KOPT-K1 (cell line): Measurements from ENCODE around the gene SHC4.
"Not testable (repeated sequence)": the region's sequence is repeated elsewhere in the genome, so short reads cannot be mapped to it uniquely, and the experiment has no call there.

ENCODE experiments used
- H3K27ac ChIP-seq: fragments of 200-600 bp; sonication (generic); 2 replicates; pipeline ENCODE4 v1.5.1; 2016; ENCODE audit warnings: antibody characterized with exemption, mild to moderate bottlenecking, low read depth, low read length; ENCODE audit not compliant: poor library complexity, severe bottlenecking
- H3K36me3 ChIP-seq: fragments of 200-600 bp; sonication (generic); 2 replicates; pipeline ENCODE4 v1.5.1; 2017; ENCODE audit warnings: antibody characterized with exemption, mild to moderate bottlenecking, low read length, moderate library complexity; ENCODE audit not compliant: insufficient read depth
- H3K9me3 ChIP-seq: fragments of 200-600 bp; sonication (generic); 2 replicates; pipeline ENCODE4 v1.5.1; 2017; ENCODE audit warnings: antibody characterized with exemption, low read length, mild to moderate bottlenecking; ENCODE audit not compliant: insufficient read depth, poor library complexity, severe bottlenecking

The SHC4 gene

DNA sequence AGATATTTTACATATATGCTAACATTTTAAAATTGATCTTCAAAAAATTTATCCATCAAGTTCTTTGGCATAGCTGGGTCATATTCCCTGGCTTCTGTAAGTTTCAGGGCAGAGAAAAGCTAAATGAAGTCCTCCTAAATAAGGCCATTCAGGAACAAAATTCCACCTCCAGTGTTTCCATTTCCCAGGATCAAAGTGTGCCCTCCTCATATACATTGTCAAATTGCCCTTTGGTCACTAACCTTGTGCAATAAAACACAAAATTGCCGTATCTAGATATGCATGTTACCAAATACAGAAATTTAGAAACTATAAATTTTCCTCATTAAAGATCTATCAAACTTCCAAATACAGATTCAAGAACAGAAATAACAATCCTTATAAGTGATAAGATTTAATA, 163.5 kb downstream of the SHC4 start:
- peaks cover 79% of the 10 kb centered on the region for H3K36me3 ChIP-seq
- no peak overlapping the region for H3K27ac ChIP-seq
- no peaks in the 10 kb centered on the region for H3K9me3 ChIP-seq

- Histone ChIP-seq H3K36me3 (peaks cover 77% of the 10 kb centered on the region), H3K9me3 (no peaks in the 10 kb centered on the region), H3K27ac (no peak overlapping the region)
Observed at GRCh38 chr15:48798319-48798718, 165.4 kb downstream of the SHC4 start.

DNA sequence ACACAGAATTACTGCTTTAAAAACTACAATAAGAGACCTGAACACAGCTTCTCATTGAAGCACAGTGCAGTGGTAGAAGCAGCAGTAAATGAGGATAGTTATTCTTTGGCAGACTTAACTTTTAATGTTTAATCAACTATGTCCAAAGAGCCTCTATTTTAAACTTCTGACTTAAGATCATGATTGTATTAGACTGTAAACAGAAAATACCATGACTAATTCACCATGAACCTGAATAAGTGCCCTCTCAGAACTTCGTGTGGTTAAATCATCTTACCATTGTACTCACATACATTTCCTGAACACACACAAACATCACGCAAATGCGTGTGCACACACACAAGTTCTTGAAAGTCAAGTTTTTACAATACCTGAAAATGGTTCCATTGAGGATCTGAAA, 166.8 kb downstream of the SHC4 start:
- Histone ChIP-seq H3K27ac (no peak overlapping the region), H3K36me3 (peaks cover 77% of the 10 kb centered on the region), H3K9me3 (no peaks in the 10 kb centered on the region)

DNA sequence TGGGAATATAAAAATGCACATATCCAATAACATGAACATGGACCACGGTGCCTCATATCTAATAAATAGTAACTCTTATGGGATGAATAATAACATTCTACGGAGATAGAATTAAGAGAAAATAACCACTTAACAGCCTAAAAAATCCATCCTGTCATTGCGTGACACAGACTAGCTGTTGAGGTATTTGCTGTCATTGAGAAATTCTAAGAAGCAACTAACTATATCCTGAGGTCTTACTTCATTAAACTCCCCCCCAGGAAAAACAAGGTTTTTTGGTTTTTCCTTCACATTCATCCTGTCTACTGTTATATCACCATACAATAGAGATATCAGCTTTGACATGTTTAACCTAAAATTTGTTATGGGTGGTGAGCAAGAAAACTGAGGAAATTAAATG, 167.2 kb downstream of the SHC4 start:
- peaks cover 77% of the 10 kb centered on the region for H3K36me3 ChIP-seq

GRCh38 chr15:48795901-48796300, 167.8 kb downstream of the SHC4 start:
- peaks cover 79% of the 10 kb centered on the region for H3K36me3 ChIP-seq
- no peaks in the 10 kb centered on the region for H3K9me3 ChIP-seq
- no peak overlapping the region for H3K27ac ChIP-seq

More for the DNA sequence above, 167.2 kb downstream of the SHC4 start:
- no peaks in the 10 kb centered on the region for H3K9me3 ChIP-seq
- no peak overlapping the region for H3K27ac ChIP-seq

DNA sequence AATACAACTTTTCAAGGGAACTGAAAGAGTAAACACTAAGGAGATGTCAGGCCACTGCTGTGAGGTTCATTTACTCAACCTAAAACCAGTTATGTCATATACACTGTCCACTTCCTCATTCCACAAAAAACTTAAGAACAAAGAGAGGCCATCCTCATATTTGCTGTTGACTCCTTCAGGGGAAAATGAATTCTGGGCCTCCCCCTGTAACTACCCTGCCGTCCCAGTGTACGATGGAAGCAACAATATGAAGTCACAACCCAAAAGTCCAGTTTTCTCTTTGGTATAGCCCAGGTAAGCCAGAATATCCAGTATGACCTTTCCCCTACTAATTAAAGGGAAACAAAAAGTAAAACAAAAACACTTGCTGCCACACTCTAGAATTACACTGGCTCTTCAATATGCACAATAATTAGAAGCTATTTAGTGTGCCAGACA, 169.0 kb downstream of the SHC4 start:
- Histone ChIP-seq H3K36me3 (peaks cover 86% of the 10 kb centered on the region), H3K27ac (no peak overlapping the region), H3K9me3 (no peaks in the 10 kb centered on the region)

- Histone ChIP-seq H3K27ac (no peak overlapping the region), H3K9me3 (no peaks in the 10 kb centered on the region), H3K36me3 (peaks cover 97% of the 10 kb centered on the region)
Observed at GRCh38 chr15:48792408-48792807, 171.3 kb downstream of the SHC4 start.

DNA sequence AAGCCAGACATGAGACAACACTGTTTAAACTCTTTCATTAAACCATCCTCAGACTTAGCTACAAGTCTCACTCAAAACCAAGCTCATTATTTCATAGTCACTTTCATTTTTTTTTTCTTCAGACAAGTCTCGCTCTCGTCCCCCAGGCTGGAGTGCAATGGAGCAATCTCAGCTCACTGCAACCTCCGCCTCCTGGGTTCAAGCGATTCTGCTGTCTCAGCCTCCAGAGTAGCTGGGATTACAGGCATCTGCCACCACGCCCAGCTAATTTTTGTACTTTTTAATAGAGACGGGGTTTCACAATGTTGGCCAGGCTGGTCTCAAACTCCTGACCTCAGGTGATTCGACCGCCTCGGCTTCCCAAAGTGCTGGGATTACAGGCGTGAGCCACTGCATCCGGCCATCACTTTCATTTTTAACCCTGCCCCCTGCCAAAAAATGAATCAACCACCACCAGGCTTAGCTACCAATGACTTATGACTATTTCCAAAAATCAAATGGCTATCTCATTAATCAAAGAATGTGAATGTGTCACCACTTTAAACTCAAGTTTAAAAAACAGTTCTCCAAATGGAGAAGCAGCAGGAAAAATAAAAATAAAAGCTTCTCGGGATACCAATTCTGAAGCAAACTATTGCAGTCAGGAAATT, 173.1 kb downstream of the SHC4 start:
- not testable (repeated sequence) for H3K9me3 ChIP-seq, H3K27ac ChIP-seq
- peaks cover 85% of the 10 kb centered on the region for H3K36me3 ChIP-seq

- peaks cover 87% of the 10 kb centered on the region for H3K36me3 ChIP-seq
- H3K27ac ChIP-seq = no peak overlapping the region
- no peaks in the 10 kb centered on the region for H3K9me3 ChIP-seq
Observed at GRCh38 chr15:48785712-48786111, 178.0 kb downstream of the SHC4 start.

GRCh38 chr15:48785195-48785594, 178.5 kb downstream of the SHC4 start:
- Histone ChIP-seq H3K27ac (no peak overlapping the region), H3K9me3 (no peaks in the 10 kb centered on the region), H3K36me3 (peaks cover 87% of the 10 kb centered on the region)

- Histone ChIP-seq H3K36me3 (peaks cover 87% of the 10 kb centered on the region), H3K9me3 (no peaks in the 10 kb centered on the region)
Observed at GRCh38 chr15:48784756-48785155, 179.0 kb downstream of the SHC4 start.

GRCh38 chr15:48782911-48783310, 180.8 kb downstream of the SHC4 start:
- Histone ChIP-seq H3K36me3 (peaks cover 87% of the 10 kb centered on the region), H3K27ac (no peak overlapping the region), H3K9me3 (no peaks in the 10 kb centered on the region)

More at GRCh38 chr15:48784756-48785155, 179.0 kb downstream of the SHC4 start:
- no peak overlapping the region for H3K27ac ChIP-seq

GRCh38 chr15:48781481-48782081, 182.1 kb downstream of the SHC4 start:
- no peak overlapping the region for H3K27ac ChIP-seq
- H3K36me3 ChIP-seq = peaks cover 86% of the 10 kb centered on the region
- H3K9me3 ChIP-seq = no peaks in the 10 kb centered on the region

GRCh38 chr15:48781017-48781416, 182.7 kb downstream of the SHC4 start:
- Histone ChIP-seq H3K9me3 (no peaks in the 10 kb centered on the region), H3K27ac (no peak overlapping the region), H3K36me3 (peaks cover 87% of the 10 kb centered on the region)

DNA sequence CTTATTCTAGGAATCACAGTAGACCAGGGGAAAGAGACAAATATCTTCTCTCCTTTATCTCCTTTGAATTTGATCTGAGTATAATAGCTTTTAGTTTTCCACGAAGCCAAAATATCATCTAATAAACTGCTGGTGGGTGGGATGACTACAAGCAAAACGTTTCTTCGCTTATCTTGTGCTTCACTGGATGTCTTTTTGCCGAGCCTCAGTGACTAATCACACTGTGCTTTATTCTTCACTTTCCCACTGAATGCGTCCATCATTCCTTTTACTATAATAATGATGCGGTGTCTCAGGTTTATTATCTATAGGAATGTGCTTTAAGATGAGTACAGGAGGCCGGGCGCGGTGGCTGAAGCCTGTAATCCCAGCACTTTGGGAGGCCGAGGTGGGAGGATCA, 185.4 kb downstream of the SHC4 start:
- peaks cover 17% of the 10 kb centered on the region for H3K9me3 ChIP-seq
- no peak overlapping the region for H3K27ac ChIP-seq
- H3K36me3 ChIP-seq = peaks cover 84% of the 10 kb centered on the region
